HEK293T (cell line): ENCODE results near the gene TRPC4AP.

Source experiments
- CTCF ChIA-PET: fragments of 350-600 bp; formaldehyde crosslinking; extraction: SDS; loops from one replicate; lab custom pipeline; 2021; ENCODE audit warnings: antibody characterized with exemption, inconsistent platforms; lab: Yijun Ruan, JAX
- POLR2A ChIA-PET: fragments of 350-600 bp; formaldehyde crosslinking; extraction: SDS; loops from one replicate; lab custom pipeline; 2020; ENCODE audit warnings: antibody characterized with exemption, inconsistent platforms; lab: Yijun Ruan, JAX
- DNase-seq: peaks from one replicate; pipeline ENCODE4 v3.0.0; 2012; ENCODE audit warnings: mixed read lengths; ENCODE audit errors: extremely low spot score
- ARNT ChIP-seq: fragments of 450-650 bp; IDR thresholded peaks from 2 replicates; pipeline ENCODE4 v1.6.1; 2017; ENCODE audit warnings: mild to moderate bottlenecking
- BHLHE40 ChIP-seq: fragments of 450-650 bp; IDR thresholded peaks from 2 replicates; pipeline ENCODE4 v1.6.1; 2016; ENCODE audit warnings: mild to moderate bottlenecking, moderate library complexity, borderline replicate concordance
- CTBP1 ChIP-seq: fragments of 450-650 bp; IDR thresholded peaks from 2 replicates; pipeline ENCODE4 v1.6.1; 2016; ENCODE audit warnings: borderline replicate concordance
- ELF4 ChIP-seq: fragments of 450-650 bp; IDR thresholded peaks from 2 replicates; pipeline ENCODE4 v1.6.1; 2017; ENCODE audit warnings: antibody characterized with exemption
- FOXA1 ChIP-seq: fragments of 450-650 bp; IDR thresholded peaks from 2 replicates; pipeline ENCODE4 v1.6.1; 2016; ENCODE audit warnings: mild to moderate bottlenecking
- FOXK2 ChIP-seq: fragments of 450-650 bp; IDR thresholded peaks from 2 replicates; pipeline ENCODE4 v1.6.1; 2016; ENCODE audit warnings: mild to moderate bottlenecking
- FOXM1 ChIP-seq: fragments of 450-650 bp; IDR thresholded peaks from 2 replicates; pipeline ENCODE4 v1.6.1; 2017; ENCODE audit warnings: mild to moderate bottlenecking, borderline replicate concordance
- HDGF ChIP-seq: fragments of 450-650 bp; IDR thresholded peaks from 2 replicates; pipeline ENCODE4 v1.6.1; 2017; ENCODE audit warnings: antibody characterized with exemption, borderline replicate concordance
- L3MBTL2 ChIP-seq: fragments of 450-650 bp; conservative IDR thresholded peaks from 2 replicates; pipeline ENCODE4 v1.6.1; 2016; ENCODE audit warnings: mild to moderate bottlenecking
- LEF1 ChIP-seq: fragments of 450-650 bp; IDR thresholded peaks from 2 replicates; pipeline ENCODE4 v1.6.1; 2017; ENCODE audit warnings: mild to moderate bottlenecking, borderline replicate concordance
- NFRKB ChIP-seq: fragments of 450-650 bp; IDR thresholded peaks from 2 replicates; pipeline ENCODE4 v1.6.1; 2016; ENCODE audit warnings: mild to moderate bottlenecking, moderate library complexity
- SP1 ChIP-seq: fragments of 450-650 bp; IDR thresholded peaks from 2 replicates; pipeline ENCODE4 v1.6.1; 2017
- SUZ12 ChIP-seq: fragments of 450-650 bp; IDR thresholded peaks from 2 replicates; pipeline ENCODE4 v1.6.1; 2016; ENCODE audit warnings: mild to moderate bottlenecking
- TARDBP ChIP-seq: fragments of 450-650 bp; IDR thresholded peaks from 2 replicates; pipeline ENCODE4 v1.6.1; 2016
- ZNF384 ChIP-seq: fragments of 450-650 bp; IDR thresholded peaks from 2 replicates; pipeline ENCODE4 v1.6.1; 2016
- TF ChIP-seq, protein P1 (sequence below): fragments of 450-650 bp; IDR thresholded peaks from 2 replicates; pipeline ENCODE4 v1.6.1; 2016

The TRPC4AP gene

DNA sequence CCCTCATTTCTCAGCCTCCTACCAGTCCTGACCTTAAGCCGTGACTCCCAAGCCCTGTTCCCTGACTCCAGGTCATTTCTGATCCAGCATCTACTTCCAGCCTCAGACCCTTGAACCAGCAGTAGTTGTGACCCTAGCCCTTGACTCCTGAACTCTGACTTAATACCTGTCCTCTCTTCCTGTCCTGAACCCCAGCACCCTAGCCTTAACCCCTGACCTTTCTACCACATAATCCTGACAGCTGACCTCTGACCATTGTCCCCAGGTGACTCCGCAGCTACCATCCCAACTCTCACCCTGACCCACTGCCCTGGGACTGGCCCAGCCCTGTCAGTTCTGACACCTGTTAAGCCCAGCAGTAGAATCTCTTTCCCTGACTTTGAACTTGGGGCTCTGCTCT, 94.8 kb downstream of the TRPC4AP start:
- ChIA-PET CTCF (no interaction called here), POLR2A (no interaction called here)
- DNase-seq = no peak
- TF ChIP-seq BHLHE40 (no peak), HDGF (no peak), ARNT (no peak), L3MBTL2 (no peak), FOXK2 (no peak), NFRKB (no peak), FOXM1 (no peak), ZNF384 (no peak), FOXA1 (no peak), SUZ12 (no peak), TARDBP (no peak)

GRCh38 chr20:34997131-34997561, 95.5 kb downstream of the TRPC4AP start:
- CTCF ChIA-PET = no interaction called here
- POLR2A ChIA-PET = no interaction called here
- no peak for TF ChIP-seq ZNF384
- no peak for DNase-seq

DNA sequence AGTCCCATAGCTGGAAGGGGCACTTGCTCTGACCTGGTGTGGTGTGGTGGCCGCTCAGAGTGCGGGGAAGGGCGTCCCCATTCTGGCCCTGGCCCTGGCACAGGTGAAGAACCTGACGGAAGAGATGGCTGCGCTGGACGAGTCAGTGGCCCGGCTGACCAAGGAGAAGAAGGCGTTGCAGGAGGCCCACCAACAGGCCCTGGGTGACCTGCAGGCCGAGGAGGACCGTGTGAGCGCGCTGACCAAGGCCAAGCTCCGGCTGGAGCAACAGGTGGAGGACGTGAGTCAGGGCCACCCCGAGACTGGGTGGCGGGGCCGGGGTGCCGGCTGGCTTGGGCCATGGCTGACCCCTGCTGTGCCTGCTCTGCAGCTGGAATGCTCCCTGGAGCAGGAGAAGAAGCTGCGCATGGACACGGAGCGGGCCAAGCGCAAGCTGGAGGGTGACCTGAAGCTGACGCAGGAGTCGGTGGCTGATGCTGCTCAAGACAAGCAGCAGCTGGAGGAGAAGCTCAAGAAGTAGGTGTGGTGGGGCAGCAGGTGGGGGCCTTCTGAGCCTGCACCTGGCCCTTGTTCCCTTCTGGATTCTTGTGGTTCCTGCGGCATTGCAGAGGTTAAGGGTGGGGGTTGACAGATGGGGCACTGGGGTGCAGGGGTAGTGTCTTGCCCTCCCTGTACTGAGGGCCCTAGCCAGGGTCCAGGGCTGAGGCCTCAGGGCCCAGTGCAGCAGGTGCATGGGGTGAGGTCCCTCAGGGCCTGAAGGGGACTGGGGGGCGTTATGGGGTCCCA, 96.2 kb downstream of the TRPC4AP start:
- TF ChIP-seq SP1 (no peak), FOXK2 (no peak), ZNF384 (no peak), FOXM1 (no peak), ARNT (no peak), TARDBP (no peak), FOXA1 (no peak), LEF1 (no peak), SUZ12 (no peak), NFRKB (no peak), CTBP1 (no peak), HDGF (no peak), L3MBTL2 (no peak), ELF4 (no peak)
- TF ChIP-seq, protein P1, sequence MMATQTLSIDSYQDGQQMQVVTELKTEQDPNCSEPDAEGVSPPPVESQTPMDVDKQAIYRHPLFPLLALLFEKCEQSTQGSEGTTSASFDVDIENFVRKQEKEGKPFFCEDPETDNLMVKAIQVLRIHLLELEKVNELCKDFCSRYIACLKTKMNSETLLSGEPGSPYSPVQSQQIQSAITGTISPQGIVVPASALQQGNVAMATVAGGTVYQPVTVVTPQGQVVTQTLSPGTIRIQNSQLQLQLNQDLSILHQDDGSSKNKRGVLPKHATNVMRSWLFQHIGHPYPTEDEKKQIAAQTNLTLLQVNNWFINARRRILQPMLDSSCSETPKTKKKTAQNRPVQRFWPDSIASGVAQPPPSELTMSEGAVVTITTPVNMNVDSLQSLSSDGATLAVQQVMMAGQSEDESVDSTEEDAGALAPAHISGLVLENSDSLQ = no peak
- DNase-seq = no peak
- ChIA-PET CTCF (no interaction called here), POLR2A (no interaction called here)

DNA sequence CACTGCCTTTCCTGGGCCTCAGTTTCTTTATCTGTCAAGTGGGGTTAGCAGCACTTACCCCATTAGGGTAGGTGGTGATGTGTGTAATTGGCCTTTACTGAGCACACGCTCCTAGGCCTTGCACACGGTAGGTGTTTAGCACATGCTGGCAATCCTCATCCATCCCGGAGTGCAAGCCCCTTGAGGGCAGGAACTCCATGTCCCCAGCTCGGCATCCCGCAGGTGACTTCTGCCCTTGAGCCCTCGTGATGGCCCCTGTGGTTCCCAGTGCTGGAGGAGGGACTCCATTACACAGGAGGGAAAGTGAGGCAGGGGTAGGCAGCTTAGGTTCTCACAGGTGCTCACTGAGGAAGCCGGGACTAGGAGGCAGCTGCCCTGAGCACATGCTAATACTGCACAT, 96.9 kb downstream of the TRPC4AP start:
- CTCF ChIA-PET = no interaction called here
- DNase-seq = no peak
- no peak for TF ChIP-seq HDGF
- TF ChIP-seq ELF4 = no peak
- TF ChIP-seq BHLHE40 = no peak
- POLR2A ChIA-PET = no interaction called here

DNA sequence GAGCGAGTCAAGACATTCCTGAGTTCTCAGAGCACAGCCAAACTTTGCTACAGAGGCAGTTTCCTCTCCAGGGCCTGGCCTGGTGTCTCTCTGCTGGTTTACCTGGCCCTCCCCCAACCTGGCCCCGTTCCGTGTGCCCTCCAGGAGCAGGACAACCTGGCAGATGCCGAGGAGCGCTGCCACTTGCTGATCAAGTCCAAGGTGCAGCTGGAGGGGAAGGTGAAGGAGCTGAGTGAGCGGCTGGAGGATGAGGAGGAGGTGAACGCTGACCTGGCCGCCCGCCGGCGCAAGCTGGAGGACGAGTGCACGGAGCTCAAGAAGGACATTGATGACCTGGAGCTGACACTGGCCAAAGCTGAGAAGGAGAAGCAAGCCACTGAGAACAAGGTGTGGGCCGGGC, 97.4 kb downstream of the TRPC4AP start:
- DNase-seq = no peak
- CTCF ChIA-PET = no interaction called here
- TF ChIP-seq CTBP1 (no peak), ZNF384 (no peak), FOXA1 (no peak), L3MBTL2 (no peak), SP1 (no peak), ARNT (no peak), NFRKB (no peak), FOXM1 (no peak), LEF1 (no peak), SUZ12 (no peak), TARDBP (no peak), ELF4 (no peak), BHLHE40 (no peak), HDGF (no peak), FOXK2 (no peak)
- TF ChIP-seq, protein P1 = no peak
- POLR2A ChIA-PET = no interaction called here

DNA sequence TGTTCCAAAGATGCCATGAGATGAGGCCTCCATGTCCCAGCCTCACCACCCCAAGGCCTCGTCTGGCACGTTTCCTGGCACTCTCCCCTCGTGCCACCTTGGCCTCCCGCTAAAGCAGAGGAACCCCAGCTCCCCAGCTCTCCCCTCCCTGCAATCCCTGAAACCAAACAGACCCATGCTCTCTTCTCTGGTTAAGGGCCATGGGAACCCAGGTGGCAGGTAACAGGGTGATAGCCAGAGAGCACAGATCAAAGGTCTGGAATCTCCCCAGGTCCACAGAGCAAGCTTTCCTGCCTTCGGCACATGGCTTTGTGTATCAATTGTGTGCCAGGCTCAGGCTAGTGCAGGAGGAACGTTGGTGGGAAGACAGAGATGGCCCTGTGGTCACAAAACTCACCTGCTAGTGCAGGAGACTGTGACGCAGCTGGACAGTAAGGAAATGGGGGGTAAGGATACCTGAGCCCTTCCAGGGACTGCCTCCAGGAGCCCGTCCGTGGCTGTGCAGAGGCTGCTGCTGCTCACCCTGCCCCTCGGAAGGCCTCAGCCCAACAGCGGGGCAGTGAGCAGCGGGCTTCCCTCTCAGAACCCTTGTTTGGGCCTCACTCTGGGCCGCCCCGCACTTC, 98.0 kb downstream of the TRPC4AP start:
- POLR2A ChIA-PET = no interaction called here
- CTCF ChIA-PET = no interaction called here
- TF ChIP-seq FOXM1 = no peak
- no peak for TF ChIP-seq ELF4
- no peak for TF ChIP-seq SP1
- no peak for TF ChIP-seq ARNT
- no peak for TF ChIP-seq HDGF
- no peak for TF ChIP-seq L3MBTL2
- TF ChIP-seq BHLHE40 = no peak
- no peak for TF ChIP-seq FOXK2
- TF ChIP-seq, protein P1 = no peak
- TF ChIP-seq SUZ12 = no peak
- no peak for TF ChIP-seq NFRKB
- TF ChIP-seq CTBP1 = no peak
- TF ChIP-seq FOXA1 = no peak
- TF ChIP-seq ZNF384 = no peak
- TF ChIP-seq TARDBP = no peak
- TF ChIP-seq LEF1 = no peak
- no peak for DNase-seq
